HG02970 (cell line): ENCODE data around the gene CEP128.

ENCODE experiments used
- ATAC-seq: cut with Tn5 transposase; IDR thresholded peaks from one replicate; pipeline ENCODE4 v1.9.1; 2021; ENCODE audit warnings: mild to moderate bottlenecking, moderate library complexity, moderate number of reproducible peaks; ENCODE audit not compliant: unreplicated experiment, low FRiP score

CEP128 gene

GRCh38 chr14:80906336-80906735 lies 35.2 kb downstream of the CEP128 start:
- no peak for ATAC-seq

DNA sequence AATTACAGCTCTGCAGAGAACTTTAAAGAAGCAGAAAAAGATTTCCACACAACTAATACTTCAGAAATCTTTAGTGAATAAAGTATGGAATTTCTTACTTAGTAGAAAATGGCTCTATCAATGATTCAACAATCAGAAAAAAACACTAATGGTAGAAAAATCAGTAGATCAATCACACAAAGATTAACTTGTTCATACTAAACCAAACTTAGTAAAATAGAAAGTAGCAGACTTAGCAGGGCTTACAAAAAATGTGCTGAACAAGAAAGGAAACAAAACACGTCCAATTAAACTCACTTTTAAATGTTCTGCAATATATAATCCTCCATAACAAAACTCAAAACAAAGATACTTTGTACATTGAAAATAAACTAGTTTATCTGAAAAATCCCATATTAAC lies 38.9 kb downstream of the CEP128 start:
- ATAC-seq, result no peak

- ATAC-seq, result no peak
Observed at GRCh38 chr14:80901822-80902221, 39.7 kb downstream of the CEP128 start.

GRCh38 chr14:80901260-80901659 lies 40.3 kb downstream of the CEP128 start:
- no peak for ATAC-seq

DNA sequence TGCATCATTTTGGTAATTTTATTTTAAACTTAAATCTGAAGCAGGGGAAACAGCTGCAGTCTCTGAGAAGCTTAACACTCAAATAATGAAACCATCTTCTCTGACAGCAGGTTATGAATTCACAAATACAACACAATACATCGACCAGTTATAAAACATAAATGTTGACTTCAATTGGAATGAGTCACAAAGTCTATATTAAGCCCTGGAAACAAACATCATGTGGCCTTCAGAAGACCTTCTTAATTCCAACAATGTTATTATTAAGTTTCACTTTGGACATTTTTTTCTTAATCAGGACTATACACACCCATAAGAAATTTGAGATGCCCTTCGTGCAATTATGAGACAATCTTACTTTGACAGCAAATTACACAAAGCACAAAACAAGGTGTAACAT lies 68.9 kb downstream of the CEP128 start:
- ATAC-seq, result no peak

DNA sequence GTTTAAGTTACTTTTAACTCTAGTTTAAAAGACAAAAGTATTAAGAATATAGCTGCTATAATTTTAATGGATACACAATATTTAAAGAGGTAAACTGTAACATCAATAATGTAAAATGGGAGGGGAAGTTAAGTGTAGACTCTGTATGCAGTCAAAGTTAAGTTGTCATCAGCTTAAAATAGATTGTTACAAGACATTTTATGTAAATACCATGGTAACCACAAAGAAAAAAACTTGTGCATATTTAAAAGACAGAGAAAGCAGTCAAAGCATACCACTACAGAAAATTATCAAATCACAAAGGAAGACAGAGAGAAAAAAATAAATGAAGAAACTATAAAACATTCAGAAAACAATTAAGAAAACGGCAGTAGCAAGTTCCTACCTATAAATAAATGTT lies 73.3 kb downstream of the CEP128 start:
- no peak for ATAC-seq

- no peak for ATAC-seq
Observed at GRCh38 chr14:80867798-80868197, 73.7 kb downstream of the CEP128 start.

DNA sequence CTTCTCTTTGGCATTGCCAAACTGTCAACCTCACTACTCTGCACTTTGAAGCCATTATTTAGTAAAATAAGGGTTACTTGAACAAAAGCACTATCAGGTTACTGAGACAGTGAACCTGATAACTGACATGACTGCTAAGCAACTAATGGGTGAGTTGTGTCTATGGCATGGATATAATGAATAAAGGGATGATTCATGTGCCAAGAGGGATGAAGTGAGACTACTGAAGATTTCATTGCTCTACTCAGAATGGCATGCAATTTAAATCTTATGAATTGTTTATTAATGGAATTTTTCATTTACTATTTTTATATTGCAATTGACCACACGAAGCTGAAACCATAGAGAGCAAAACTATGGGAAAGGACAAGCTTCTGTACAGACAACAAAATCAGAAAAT lies 74.4 kb downstream of the CEP128 start:
- ATAC-seq, result no peak

GRCh38 chr14:80865565-80865964 lies 76.0 kb downstream of the CEP128 start:
- ATAC-seq, result no peak

GRCh38 chr14:80862983-80863382 lies 78.6 kb downstream of the CEP128 start:
- no peak for ATAC-seq

- ATAC-seq, result no peak
Observed at GRCh38 chr14:80862541-80862940, 79.0 kb downstream of the CEP128 start.

DNA sequence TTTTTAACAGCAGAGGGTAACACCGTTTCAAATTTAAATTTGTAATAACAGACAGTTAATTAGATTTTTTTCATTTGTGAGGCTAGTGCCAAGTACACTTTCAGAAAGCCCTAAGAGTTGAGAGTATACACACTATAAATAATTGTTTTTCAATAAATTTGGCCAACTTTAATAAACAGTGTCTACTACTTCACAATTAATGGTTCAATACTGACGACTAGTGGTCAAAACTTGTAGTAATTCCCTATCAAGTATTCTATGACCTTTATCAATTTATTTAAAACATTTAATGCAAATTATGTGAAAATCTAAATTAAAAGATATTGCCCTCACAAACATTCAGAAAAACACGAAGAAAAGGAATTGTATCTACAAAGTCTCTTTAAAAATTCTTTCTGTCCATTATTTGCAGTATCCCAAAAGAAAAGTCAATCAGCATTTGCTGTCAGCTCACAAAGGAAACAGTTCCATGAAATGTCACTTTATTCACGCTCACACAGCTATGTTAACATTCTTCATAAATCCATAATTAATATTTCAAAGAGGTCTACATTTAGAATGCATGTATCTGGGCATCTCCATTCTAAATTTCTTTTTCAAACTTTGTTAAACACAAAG lies 91.2 kb downstream of the CEP128 start:
- ATAC-seq, result no peak

GRCh38 chr14:80847070-80847469 lies 94.5 kb downstream of the CEP128 start:
- ATAC-seq, result no peak

- ATAC-seq, result no peak
Observed at GRCh38 chr14:80845856-80846255, 95.7 kb downstream of the CEP128 start.

DNA sequence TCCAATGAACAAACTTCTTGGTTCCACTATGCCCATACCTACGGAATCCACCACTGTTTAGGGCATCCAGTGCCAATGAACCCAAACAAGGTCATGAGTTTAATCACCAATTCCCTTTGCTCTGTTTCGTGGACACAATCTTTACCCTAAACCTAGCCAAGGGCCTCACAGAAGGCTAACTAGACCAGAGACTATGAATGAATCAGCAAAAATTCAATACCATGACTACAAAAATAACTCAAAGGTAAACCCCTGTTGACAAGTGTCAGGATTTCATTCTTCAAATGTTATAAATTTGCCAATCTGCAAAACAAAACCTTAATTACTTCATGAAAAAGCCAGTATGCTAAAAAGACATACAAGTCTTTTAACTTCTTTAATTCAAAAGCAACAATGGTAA lies 96.7 kb downstream of the CEP128 start:
- ATAC-seq, result no peak

DNA sequence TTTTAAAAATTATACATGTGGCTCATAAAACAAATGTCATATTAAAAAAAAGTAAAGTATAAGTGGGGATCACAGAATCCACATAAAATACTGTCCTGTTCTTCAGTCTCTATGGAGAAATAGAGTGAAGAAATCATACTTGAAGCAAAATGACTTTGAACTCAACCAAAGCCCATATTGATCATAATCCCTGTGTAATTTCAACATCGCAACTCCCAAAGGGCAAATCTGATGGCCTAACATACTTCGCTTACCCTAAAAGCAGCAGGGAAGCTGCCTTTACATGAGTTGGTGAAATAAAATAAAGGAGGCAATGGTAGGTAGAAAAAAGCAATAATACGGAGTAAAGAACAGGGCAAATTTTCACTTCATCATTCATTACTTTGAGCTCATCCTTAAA lies 101.8 kb downstream of the CEP128 start:
- ATAC-seq, result no peak

DNA sequence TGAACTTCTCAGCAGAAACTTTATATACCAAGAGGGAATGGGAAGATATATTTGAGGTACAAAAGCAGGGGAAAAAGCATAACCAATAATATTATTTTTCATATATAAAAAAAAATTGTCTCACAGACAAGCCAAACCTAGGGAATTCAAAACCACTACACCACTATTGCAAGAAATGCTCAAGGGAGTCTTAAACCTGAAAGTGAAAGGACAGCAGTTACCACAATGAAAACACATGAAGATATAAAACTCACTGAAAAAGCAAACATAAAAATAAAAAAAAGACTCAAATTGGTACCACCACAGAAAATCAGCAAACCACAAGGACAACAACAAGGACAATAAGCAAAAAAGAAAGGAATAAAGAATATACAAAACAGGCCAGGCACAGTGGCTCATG lies 131.9 kb downstream of the CEP128 start:
- no peak for ATAC-seq

- no peak for ATAC-seq
Observed at GRCh38 chr14:80805136-80805535, 136.4 kb downstream of the CEP128 start.

GRCh38 chr14:80798878-80799277 lies 142.7 kb downstream of the CEP128 start:
- no peak for ATAC-seq

DNA sequence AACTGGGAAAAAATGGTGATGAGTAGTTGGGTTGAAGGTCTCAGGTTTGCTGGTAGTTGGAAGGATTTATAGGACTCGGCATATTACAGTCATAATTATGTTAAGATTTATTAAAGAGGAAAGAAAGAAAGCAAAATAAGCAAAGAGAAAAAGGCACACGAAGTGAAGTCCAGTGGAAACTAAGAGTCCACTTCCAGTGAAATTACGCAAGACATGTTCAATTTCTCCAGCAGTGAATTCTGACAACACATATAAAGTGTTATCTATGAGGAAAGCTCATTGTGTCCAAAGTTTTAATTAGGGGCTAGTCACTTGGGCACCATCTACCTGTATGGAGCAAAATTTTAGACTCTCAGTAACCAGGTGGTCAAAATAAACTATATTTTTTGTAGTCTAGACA lies 143.3 kb downstream of the CEP128 start:
- ATAC-seq, result no peak

- ATAC-seq, result no peak
Observed at GRCh38 chr14:80792771-80793170, 148.8 kb downstream of the CEP128 start.

- no peak for ATAC-seq
Observed at GRCh38 chr14:80787876-80788275, 153.7 kb downstream of the CEP128 start.

DNA sequence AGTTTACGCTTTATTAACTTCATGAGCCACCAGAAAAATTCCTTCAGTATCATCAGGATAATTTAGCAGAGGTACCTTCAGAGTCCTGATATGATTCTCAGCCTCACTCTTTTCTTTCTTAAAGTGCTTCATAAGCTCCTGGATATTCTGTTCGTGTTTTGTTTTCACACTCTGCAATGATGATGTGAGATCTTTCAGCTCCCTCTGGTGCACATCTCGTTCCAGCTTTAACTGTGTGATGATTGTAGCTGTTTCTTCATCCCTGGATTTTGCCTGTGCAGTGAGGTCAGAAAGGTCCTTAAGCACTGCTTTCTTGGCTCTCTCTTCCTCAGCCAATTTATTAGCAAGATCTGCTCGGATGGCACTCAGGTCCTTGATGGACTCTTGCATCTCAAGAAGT lies 156.7 kb downstream of the CEP128 start:
- ATAC-seq, result no peak
